B cell (primary cell): Measurements from ENCODE around the gene TOR2A. TPM values are rescaled to one million over a fixed set of nuclear protein-coding genes. Genes with fewer than 3 reads are reported as not detected.
A peak's percentile ranks its signal among the peaks of the same experiment; 100 is the strongest.

Source experiments
- ATAC-seq: fragments of 200-7000 bp; cut with Tn5 transposase; one replicate; pipeline ENCODE4 v1.10.0; 2021; ENCODE audit warnings: low read depth, mild to moderate bottlenecking, moderate number of reproducible peaks, moderate library complexity
- CTCF ChIA-PET: fragments of 350-600 bp; sonication (Branson Sonifier 250); formaldehyde crosslinking; loops from one replicate; lab custom pipeline; 2021; ENCODE audit warnings: antibody characterized with exemption, inconsistent platforms; lab: Charles Lee
- POLR2A ChIA-PET: fragments of 350-600 bp; sonication (Branson Sonifier 250); formaldehyde crosslinking; loops from one replicate; lab custom pipeline; 2021; ENCODE audit warnings: antibody characterized with exemption; lab: Charles Lee
- DNase-seq: peaks from one replicate; pipeline ENCODE4 v3.0.0; 2013
- H2AFZ ChIP-seq: 2 replicates; pipeline ENCODE4 v1.6.1; 2012; ENCODE audit warnings: mild to moderate bottlenecking, low read depth, low read length; ENCODE audit not compliant: insufficient read depth, poor library complexity, severe bottlenecking
- H3K27ac ChIP-seq, 2 donors: 1 replicate in 1 of 2; 2 replicates in 1 of 2; pipeline ENCODE4 v1.5.1; 2012 to 2013; ENCODE audit warnings: low read length in 2 of 2, mild to moderate bottlenecking in 2 of 2, moderate library complexity in 1 of 2
- H3K27me3 ChIP-seq, 4 experiments: fragments of 200-600 bp in 1 of 4; sonication (generic) in 1 of 4; replicated peaks in 1 of 4; 1 replicate in 2 of 4; 2 replicates in 2 of 4; pipeline versions ENCODE4 v1.6.1 to v1.7.0; 2013 to 2016; ENCODE audit warnings: low read length in 3 of 4, mild to moderate bottlenecking in 2 of 4, mixed read lengths in 1 of 4, moderate library complexity in 1 of 4; ENCODE audit not compliant: insufficient read depth in 4 of 4, control insufficient read depth in 3 of 4; ENCODE audit errors: control extremely low read depth in 1 of 4
- H3K36me3 ChIP-seq, 2 experiments: replicated peaks in 1 of 2; 1 replicate in 1 of 2; 2 replicates in 1 of 2; pipeline versions ENCODE4 v1.6.1 to v1.7.1; 2013; ENCODE audit warnings: low read length in 1 of 2; ENCODE audit not compliant: insufficient read depth in 2 of 2, control insufficient read depth in 1 of 2; ENCODE audit errors: control extremely low read depth in 1 of 2, extremely low read depth in 1 of 2
- H3K4me1 ChIP-seq, 2 donors: fragments of 200-600 bp in 1 of 2; sonication (generic) in 1 of 2; 1 replicate in 1 of 2; 2 replicates in 1 of 2; pipeline versions ENCODE4 v1.5.1 to v1.6.1; 2013 to 2017; ENCODE audit warnings: low read length in 2 of 2; ENCODE audit not compliant: control insufficient read depth in 2 of 2, insufficient read depth in 2 of 2
- H3K4me2 ChIP-seq: replicated peaks from 2 replicates; pipeline ENCODE3; 2012; ENCODE audit warnings: mild to moderate bottlenecking, low read depth, low read length; ENCODE audit not compliant: poor library complexity, severe bottlenecking
- H3K4me3 ChIP-seq, 5 experiments: fragments of 200-600 bp in 1 of 5; sonication (generic) in 1 of 5; 1 replicate in 3 of 5; 2 replicates in 2 of 5; pipeline versions ENCODE4 v1.5.1 to v1.7.0; 2011 to 2016; ENCODE audit warnings: low read length in 4 of 5, mild to moderate bottlenecking in 4 of 5, low read depth in 2 of 5, control low read depth in 1 of 5, moderate library complexity in 1 of 5; ENCODE audit not compliant: insufficient read depth in 1 of 5; ENCODE audit errors: control extremely low read depth in 1 of 5, extremely low read depth in 1 of 5
- H3K79me2 ChIP-seq: fragments of 200-600 bp; sonication (generic); one replicate; pipeline ENCODE4 v1.6.0; 2016; ENCODE audit warnings: low read length; ENCODE audit not compliant: control insufficient read depth, insufficient read depth
- H3K9ac ChIP-seq: fragments of 200-600 bp; sonication (generic); 2 replicates; pipeline ENCODE4 v1.6.1; 2017; ENCODE audit warnings: mild to moderate bottlenecking, low read length, moderate library complexity
- H3K9me3 ChIP-seq, 3 donors: one replicate each; pipeline versions ENCODE4 v1.6.1 to v1.7.1; 2013; ENCODE audit warnings: low read length in 2 of 3; ENCODE audit not compliant: control insufficient read depth in 2 of 3, insufficient read depth in 1 of 3; ENCODE audit errors: control extremely low read depth in 1 of 3
- H4K20me1 ChIP-seq: 2 replicates; pipeline ENCODE4 v1.6.0; 2012; ENCODE audit warnings: mild to moderate bottlenecking, low read length; ENCODE audit not compliant: insufficient read depth, control insufficient read depth, poor library complexity, severe bottlenecking
- H3K27ac Mint-ChIP-seq: one replicate; pipeline ENCODE4 v1.8.0; 2021; ENCODE audit warnings: mixed read lengths
- H3K27me3 Mint-ChIP-seq: one replicate; pipeline ENCODE4 v1.8.0; 2021; ENCODE audit warnings: mixed read lengths
- H3K4me1 Mint-ChIP-seq: one replicate; pipeline ENCODE4 v1.8.0; 2021; ENCODE audit warnings: mixed read lengths
- H3K4me3 Mint-ChIP-seq: one replicate; pipeline ENCODE4 v1.8.0; 2021; ENCODE audit warnings: mixed read lengths
- H3K9me3 Mint-ChIP-seq: one replicate; pipeline ENCODE4 v1.8.0; 2022; ENCODE audit warnings: mixed read lengths; ENCODE audit not compliant: insufficient read depth
- CTCF ChIP-seq: fragments of 200-600 bp; IDR thresholded peaks from one replicate; pipeline ENCODE4 v1.8.0; 2022; ENCODE audit warnings: antibody characterized with exemption, mild to moderate bottlenecking
- EZH2 ChIP-seq: IDR thresholded peaks from 2 replicates; pipeline ENCODE4 v1.6.1; 2012; ENCODE audit warnings: borderline replicate concordance, low read depth, mild to moderate bottlenecking, moderate library complexity, low read length; ENCODE audit not compliant: insufficient read depth, poor library complexity, severe bottlenecking
- WGBS: methylation state at CpG from one replicate; pipeline ENCODE4 v1.1.5; 2013; ENCODE audit warnings: missing lambda C conversion rate; ENCODE audit not compliant: insufficient coverage; 5-methylcytosine and 5-hydroxymethylcytosine counted together
- intact Hi-C: fragments of 100-400 bp; cut with micrococcal nuclease; formaldehyde crosslinking; loops from one replicate; pipeline ENCODE4 v1.10.0; 2022
- polyA plus RNA-seq: library from polyadenylated mRNA; depleted of rRNA; stranded (reverse); fragments of >200 nt; gene quantifications from 2 replicates; pipeline ENCODE4 v1.2.3, GENCODE V29; 2012
- total RNA-seq, 2 donors: library from RNA; stranded (reverse); fragments of 120-200 nt in 1 of 2; gene quantifications; 1 replicate in 1 of 2; 2 replicates in 1 of 2; pipeline versions ENCODE4 v1.2.3 to v1.2.4, GENCODE V29; 2013 to 2022

Gene TOR2A
- total and polyA plus RNA-seq, 2 donors (not counting 1 experiment from before 2014, with no cell fraction given), result 15.8 to 26.5 TPM

DNA sequence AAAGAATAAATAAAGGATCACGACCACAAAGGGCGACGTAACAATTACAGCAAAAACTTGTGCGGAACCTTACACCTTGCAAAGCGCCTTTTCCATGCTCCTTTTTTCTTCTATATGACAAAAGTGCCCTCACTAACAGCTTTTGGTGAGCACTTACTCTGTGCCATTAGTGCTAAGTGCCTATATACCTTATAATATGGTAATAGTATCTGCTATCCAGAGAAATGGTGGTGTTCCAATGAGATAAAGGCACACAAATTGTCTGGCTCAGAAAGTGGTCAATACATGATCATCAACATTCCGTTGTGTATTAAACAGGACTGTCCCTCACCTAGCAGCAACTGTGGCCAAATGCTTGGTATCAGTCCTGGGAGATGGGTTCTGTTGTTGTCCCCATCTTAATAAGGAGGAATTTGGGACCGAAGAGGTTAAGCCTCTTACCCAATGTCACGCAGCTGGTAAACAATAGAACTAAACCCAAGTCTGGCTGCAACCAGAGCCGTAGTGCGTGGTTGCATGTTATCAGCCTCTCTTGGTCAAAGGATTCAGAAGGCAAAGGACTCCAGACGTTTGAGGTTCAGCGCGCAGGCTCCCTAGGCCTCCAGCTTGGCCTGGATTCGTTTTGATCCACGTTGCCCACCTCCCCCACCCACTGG is 564 bp upstream of the TOR2A start:
- H3K9me3 ChIP-seq, result no peaks in the 10 kb centered on the region
- no peak for DNase-seq
- H3K4me2 ChIP-seq, result peak overlapping the region; percentile 89
- peak overlapping the region; percentile 80 to 96 for H3K27ac ChIP-seq
- Mint-ChIP-seq H3K4me3 (peak overlapping the region; percentile 85), H3K27me3 (no peaks in the 10 kb centered on the region), H3K9me3 (no peaks in the 10 kb centered on the region), H3K4me1 (peaks cover 16% of the 10 kb centered on the region), H3K27ac (peak overlapping the region; percentile 88)
- H3K4me3 ChIP-seq, result no peak overlapping the region
- intact Hi-C loops, result loop anchor here (1.0 kb wide), 9 partner anchors 20 to 202 kb away; partner anchors contain the start of genes DPM2, FPGS, PTRH1 and ST6GALNAC4
- no peaks in the 10 kb centered on the region for H3K27me3 ChIP-seq
- WGBS, result 57% methylated on average over 13 of the region's 15 CpGs
- H3K79me2 ChIP-seq, result peaks cover 5% of the 10 kb centered on the region
- no peak for TF ChIP-seq EZH2
- no peak for TF ChIP-seq CTCF
- ChIA-PET CTCF (interaction anchor here (0.9 to 4.3 kb wide), 37 partner anchors 10 to 793 kb away, joined by 3 to 109 read pairs (median 7); partner anchors contain the start of genes CDK9, PTRH1, SH2D3C and ST6GALNAC4), POLR2A (interaction anchor here (0.9 to 2.6 kb wide), 8 partner anchors 20 to 236 kb away, joined by 5 to 39 read pairs (median 10); partner anchors contain the start of genes CDK9, PTRH1, SH2D3C and ST6GALNAC4)
- peaks cover 11 to 16% of the 10 kb centered on the region in 2 donors for H3K4me1 ChIP-seq
- no peak for ATAC-seq
- peaks cover 5% of the 10 kb centered on the region for H4K20me1 ChIP-seq
- peaks cover 0 to 36% of the 10 kb centered on the region in 2 experiments for H3K36me3 ChIP-seq
- H2AFZ ChIP-seq, result no peak overlapping the region
- peak overlapping the region; percentile 40 for H3K9ac ChIP-seq
